HEK293T (cell line): Measurements from ENCODE around the gene TUBB4A.

ENCODE experiments used
- ARNT ChIP-seq: fragments of 450-650 bp; IDR thresholded peaks from 2 replicates; pipeline ENCODE4 v1.6.1; 2017; ENCODE audit warnings: mild to moderate bottlenecking
- BHLHE40 ChIP-seq: fragments of 450-650 bp; IDR thresholded peaks from 2 replicates; pipeline ENCODE4 v1.6.1; 2016; ENCODE audit warnings: mild to moderate bottlenecking, moderate library complexity, borderline replicate concordance
- CTBP1 ChIP-seq: fragments of 450-650 bp; IDR thresholded peaks from 2 replicates; pipeline ENCODE4 v1.6.1; 2016; ENCODE audit warnings: borderline replicate concordance
- FOXA1 ChIP-seq: fragments of 450-650 bp; IDR thresholded peaks from 2 replicates; pipeline ENCODE4 v1.6.1; 2016; ENCODE audit warnings: mild to moderate bottlenecking
- FOXK2 ChIP-seq: fragments of 450-650 bp; IDR thresholded peaks from 2 replicates; pipeline ENCODE4 v1.6.1; 2016; ENCODE audit warnings: mild to moderate bottlenecking
- FOXM1 ChIP-seq: fragments of 450-650 bp; IDR thresholded peaks from 2 replicates; pipeline ENCODE4 v1.6.1; 2017; ENCODE audit warnings: mild to moderate bottlenecking, borderline replicate concordance
- HDGF ChIP-seq: fragments of 450-650 bp; IDR thresholded peaks from 2 replicates; pipeline ENCODE4 v1.6.1; 2017; ENCODE audit warnings: antibody characterized with exemption, borderline replicate concordance
- L3MBTL2 ChIP-seq: fragments of 450-650 bp; conservative IDR thresholded peaks from 2 replicates; pipeline ENCODE4 v1.6.1; 2016; ENCODE audit warnings: mild to moderate bottlenecking
- NFRKB ChIP-seq: fragments of 450-650 bp; IDR thresholded peaks from 2 replicates; pipeline ENCODE4 v1.6.1; 2016; ENCODE audit warnings: mild to moderate bottlenecking, moderate library complexity
- SP1 ChIP-seq: fragments of 450-650 bp; IDR thresholded peaks from 2 replicates; pipeline ENCODE4 v1.6.1; 2017
- SUZ12 ChIP-seq: fragments of 450-650 bp; IDR thresholded peaks from 2 replicates; pipeline ENCODE4 v1.6.1; 2016; ENCODE audit warnings: mild to moderate bottlenecking
- TARDBP ChIP-seq: fragments of 450-650 bp; IDR thresholded peaks from 2 replicates; pipeline ENCODE4 v1.6.1; 2016
- TF ChIP-seq, protein P1 (sequence below): fragments of 450-650 bp; IDR thresholded peaks from 2 replicates; pipeline ENCODE4 v1.6.1; 2016

DNA sequence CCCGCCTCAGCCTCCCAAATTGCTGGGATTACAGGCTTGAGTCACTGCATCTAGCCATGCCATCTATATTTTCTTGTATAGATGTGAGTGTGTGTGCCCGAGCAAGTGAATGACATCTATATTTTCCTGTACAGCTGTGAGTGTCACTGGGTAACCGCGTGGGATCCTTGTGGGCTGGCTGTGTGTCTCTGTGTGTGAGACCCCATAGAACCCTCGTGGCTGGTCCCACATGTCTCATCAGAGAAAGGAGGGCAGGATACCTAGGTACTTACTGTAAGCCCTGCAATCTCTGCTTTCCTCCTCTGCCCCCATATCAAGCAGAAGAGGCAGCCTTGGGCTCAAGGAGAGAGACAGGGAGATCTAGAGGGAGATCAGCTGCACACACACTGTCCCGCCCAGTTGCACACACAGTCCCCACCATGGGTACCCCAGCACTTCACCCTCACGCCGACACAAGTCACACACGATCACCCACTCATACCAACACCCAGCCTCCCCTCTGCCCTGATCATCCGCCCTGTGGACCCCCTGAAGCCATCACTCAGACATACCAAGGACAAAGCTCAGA is 21.2 kb downstream of the TUBB4A start:
- no peak for TF ChIP-seq SP1
- no peak for TF ChIP-seq BHLHE40
- TF ChIP-seq SUZ12: no peak
- no peak for TF ChIP-seq ARNT
- no peak for TF ChIP-seq FOXM1
- no peak for TF ChIP-seq FOXA1
- no peak for TF ChIP-seq HDGF
- TF ChIP-seq TARDBP: no peak
- TF ChIP-seq NFRKB: no peak
- no peak for TF ChIP-seq L3MBTL2
- TF ChIP-seq CTBP1: no peak
- TF ChIP-seq, protein P1, sequence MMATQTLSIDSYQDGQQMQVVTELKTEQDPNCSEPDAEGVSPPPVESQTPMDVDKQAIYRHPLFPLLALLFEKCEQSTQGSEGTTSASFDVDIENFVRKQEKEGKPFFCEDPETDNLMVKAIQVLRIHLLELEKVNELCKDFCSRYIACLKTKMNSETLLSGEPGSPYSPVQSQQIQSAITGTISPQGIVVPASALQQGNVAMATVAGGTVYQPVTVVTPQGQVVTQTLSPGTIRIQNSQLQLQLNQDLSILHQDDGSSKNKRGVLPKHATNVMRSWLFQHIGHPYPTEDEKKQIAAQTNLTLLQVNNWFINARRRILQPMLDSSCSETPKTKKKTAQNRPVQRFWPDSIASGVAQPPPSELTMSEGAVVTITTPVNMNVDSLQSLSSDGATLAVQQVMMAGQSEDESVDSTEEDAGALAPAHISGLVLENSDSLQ: no peak
- TF ChIP-seq FOXK2: no peak
